Ectodermal cell (in vitro differentiated cells): ENCODE results near the gene TMEM45A.

Experiments used
- H3K27ac ChIP-seq: 2 replicates; pipeline ENCODE4 v1.7.0; 2013; ENCODE audit warnings: mild to moderate bottlenecking, low read depth, low read length; ENCODE audit not compliant: insufficient read depth, poor library complexity, severe bottlenecking
- H3K27me3 ChIP-seq: 2 replicates; pipeline ENCODE4 v1.7.0; 2013; ENCODE audit warnings: mild to moderate bottlenecking, low read length; ENCODE audit not compliant: insufficient read depth, control insufficient read depth, poor library complexity, severe bottlenecking
- H3K36me3 ChIP-seq: one replicate; pipeline ENCODE4 v1.7.0; 2013; ENCODE audit warnings: low read length; ENCODE audit not compliant: control insufficient read depth, insufficient read depth
- H3K4me1 ChIP-seq: one replicate; pipeline ENCODE4 v1.7.0; 2013; ENCODE audit warnings: low read length; ENCODE audit not compliant: control insufficient read depth, insufficient read depth
- H3K4me3 ChIP-seq: 2 replicates; pipeline ENCODE4 v1.7.0; 2013; ENCODE audit warnings: low read depth, low read length, control low read depth; ENCODE audit not compliant: insufficient read depth
- H3K9me3 ChIP-seq: 2 replicates; pipeline ENCODE4 v1.7.0; 2013; ENCODE audit warnings: mild to moderate bottlenecking, low read length, moderate library complexity; ENCODE audit not compliant: control insufficient read depth
- WGBS, 2 experiments: methylation state at CpG; one replicate each; pipeline ENCODE4 v1.1.7; 2013; ENCODE audit warnings: missing lambda C conversion rate in 2 of 2; 5-methylcytosine and 5-hydroxymethylcytosine counted together

The TMEM45A gene

GRCh38 chr3:100562224-100562857 is 69.9 kb downstream of the TMEM45A start:
- Histone ChIP-seq H3K36me3 (no peaks in the 10 kb centered on the region), H3K9me3 (no peaks in the 10 kb centered on the region), H3K27me3 (no peaks in the 10 kb centered on the region), H3K4me1 (peaks cover 15% of the 10 kb centered on the region), H3K4me3 (no peak overlapping the region), H3K27ac (no peak overlapping the region)
- WGBS, 2 experiments, result 82 to 89% methylated on average over 4 of the region's 4 CpGs

- H3K27me3 ChIP-seq, result no peaks in the 10 kb centered on the region
- 100% methylated on average over 1 of the region's 1 CpG; no CpG with 5 or more reads in 1 of the 2 experiments for WGBS, 2 experiments
- no peaks in the 10 kb centered on the region for H3K36me3 ChIP-seq
- no peak overlapping the region for H3K4me3 ChIP-seq
- H3K4me1 ChIP-seq, result peaks cover 15% of the 10 kb centered on the region
- no peak overlapping the region for H3K27ac ChIP-seq
- no peaks in the 10 kb centered on the region for H3K9me3 ChIP-seq
These were observed 70.8 kb downstream of the TMEM45A start for GRCh38 chr3:100563228-100563627.

- Histone ChIP-seq H3K4me1 (peaks cover 15% of the 10 kb centered on the region), H3K9me3 (no peaks in the 10 kb centered on the region), H3K4me3 (no peak overlapping the region), H3K27ac (no peak overlapping the region), H3K27me3 (no peaks in the 10 kb centered on the region), H3K36me3 (no peaks in the 10 kb centered on the region)
- WGBS, 2 experiments, result 90 to 96% methylated on average over 2 of the region's 2 CpGs
These were observed 71.3 kb downstream of the TMEM45A start for GRCh38 chr3:100563652-100564211.

DNA sequence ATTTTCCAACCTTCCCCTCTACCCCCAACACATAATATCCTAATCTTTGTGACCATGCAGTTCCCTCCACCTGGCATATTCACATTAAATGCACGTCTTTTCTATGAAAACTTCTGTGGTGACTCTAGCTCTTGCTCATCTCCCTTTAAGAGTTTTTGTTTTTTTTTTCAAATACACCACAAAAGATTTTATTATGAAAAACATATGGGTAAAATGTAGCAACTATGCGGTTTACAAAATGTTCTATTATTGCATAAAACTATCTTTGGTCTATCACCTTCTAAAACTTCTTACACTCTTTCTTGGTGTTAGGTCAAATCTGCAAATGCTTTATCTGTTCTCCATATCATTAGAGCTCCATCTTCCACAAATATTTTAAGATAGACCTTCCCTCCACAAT is 78.4 kb downstream of the TMEM45A start:
- Histone ChIP-seq H3K4me3 (no peak overlapping the region), H3K4me1 (no peaks in the 10 kb centered on the region), H3K36me3 (no peaks in the 10 kb centered on the region), H3K9me3 (no peaks in the 10 kb centered on the region), H3K27me3 (no peaks in the 10 kb centered on the region), H3K27ac (no peak overlapping the region)
- WGBS, 2 experiments, result 88 to 91% methylated on average over 2 of the region's 2 CpGs

- WGBS, 2 experiments, result 92 to 98% methylated on average over 3 of the region's 3 CpGs
- Histone ChIP-seq H3K9me3 (no peaks in the 10 kb centered on the region), H3K27ac (no peak overlapping the region), H3K27me3 (no peaks in the 10 kb centered on the region), H3K4me1 (no peaks in the 10 kb centered on the region), H3K36me3 (no peaks in the 10 kb centered on the region), H3K4me3 (no peak overlapping the region)
These were observed 82.1 kb downstream of the TMEM45A start for GRCh38 chr3:100574536-100574935.

DNA sequence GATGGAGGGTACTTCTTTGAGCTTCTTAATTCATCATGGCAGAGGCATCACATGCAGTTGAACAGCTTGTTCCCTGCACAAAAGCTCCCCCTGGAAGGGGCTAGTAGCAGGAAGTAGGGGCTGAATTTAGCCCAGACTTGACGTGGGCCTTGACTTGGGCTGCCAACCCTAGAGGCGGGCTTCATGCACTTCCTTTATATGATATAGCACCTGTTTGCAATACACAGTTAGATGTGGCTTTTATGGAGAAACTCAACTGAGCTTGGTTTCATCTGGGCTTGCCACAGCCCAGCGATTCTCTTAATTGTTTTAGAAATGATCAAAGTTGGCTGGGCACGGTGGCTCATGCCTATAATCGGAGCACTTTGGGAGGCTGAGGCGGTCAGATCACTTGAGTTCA is 83.3 kb downstream of the TMEM45A start:
- no peak overlapping the region for H3K27ac ChIP-seq
- no peaks in the 10 kb centered on the region for H3K9me3 ChIP-seq
- no peaks in the 10 kb centered on the region for H3K36me3 ChIP-seq
- H3K4me1 ChIP-seq, result no peaks in the 10 kb centered on the region
- 93% methylated on average over 6 of the region's 6 CpGs for WGBS, 2 experiments
- no peak overlapping the region for H3K4me3 ChIP-seq
- no peaks in the 10 kb centered on the region for H3K27me3 ChIP-seq

DNA sequence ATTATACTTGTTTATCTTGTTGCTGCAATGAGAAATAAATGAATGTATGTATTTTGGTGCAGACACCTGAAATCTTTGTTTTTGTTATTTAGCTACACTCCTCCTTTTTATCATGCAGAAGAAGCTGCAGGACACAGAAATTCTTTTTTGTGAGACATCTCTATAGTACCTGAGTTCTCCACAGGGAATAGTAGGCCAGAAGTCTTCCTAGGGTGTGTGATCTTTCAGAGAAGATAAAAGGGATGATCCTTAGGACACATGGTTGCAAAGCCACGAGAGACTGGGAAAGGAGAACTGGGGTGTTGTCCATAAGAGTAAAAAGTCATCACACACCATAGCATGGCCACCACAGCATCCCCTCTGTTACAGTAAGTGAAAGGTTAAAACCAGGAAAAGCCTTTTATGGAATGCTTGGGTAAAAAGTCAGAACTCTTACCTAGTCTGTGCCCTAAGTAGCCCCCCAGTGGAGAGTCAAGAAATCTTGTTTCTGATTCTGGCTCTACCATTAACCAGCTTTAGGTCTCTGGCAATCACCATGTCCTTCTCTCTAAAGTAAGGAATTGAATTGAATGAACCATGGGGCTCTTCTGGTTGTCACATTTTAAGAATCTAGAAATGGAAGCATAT is 85.1 kb downstream of the TMEM45A start:
- Histone ChIP-seq H3K27ac (no peak overlapping the region), H3K4me1 (no peaks in the 10 kb centered on the region), H3K4me3 (no peak overlapping the region), H3K27me3 (no peaks in the 10 kb centered on the region), H3K9me3 (no peaks in the 10 kb centered on the region), H3K36me3 (no peaks in the 10 kb centered on the region)
- 44% methylated on average over 1 of the region's 1 CpG; no CpG with 5 or more reads in 1 of the 2 experiments for WGBS, 2 experiments

- no peak overlapping the region for H3K27ac ChIP-seq
- no peaks in the 10 kb centered on the region for H3K27me3 ChIP-seq
- H3K4me1 ChIP-seq, result no peaks in the 10 kb centered on the region
- no peaks in the 10 kb centered on the region for H3K9me3 ChIP-seq
- H3K36me3 ChIP-seq, result no peaks in the 10 kb centered on the region
- no peak overlapping the region for H3K4me3 ChIP-seq
These were observed 86.2 kb downstream of the TMEM45A start for GRCh38 chr3:100578646-100579045.

DNA sequence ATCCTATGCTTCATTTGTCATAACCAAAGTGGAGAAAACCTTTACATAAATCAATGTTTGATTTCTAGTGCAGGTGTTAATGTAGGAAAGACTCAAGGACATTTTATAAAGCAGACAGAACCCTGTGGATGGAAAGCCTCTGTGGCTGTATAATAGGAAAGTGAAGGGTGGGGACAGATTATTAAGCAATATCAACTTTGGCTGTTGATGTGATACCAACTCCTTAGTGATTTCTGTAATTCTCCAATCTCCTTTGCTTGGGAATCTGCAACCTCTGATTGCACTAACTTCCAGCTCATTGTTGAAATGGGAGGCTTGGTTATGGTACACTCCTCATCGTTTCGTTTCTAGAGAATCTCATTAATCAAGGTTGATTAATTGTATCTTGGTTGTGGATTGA is 87.7 kb downstream of the TMEM45A start:
- Histone ChIP-seq H3K36me3 (no peaks in the 10 kb centered on the region), H3K27ac (no peak overlapping the region), H3K4me1 (no peaks in the 10 kb centered on the region), H3K27me3 (no peaks in the 10 kb centered on the region), H3K9me3 (no peaks in the 10 kb centered on the region), H3K4me3 (no peak overlapping the region)
- 93 to 95% methylated on average over 2 of the region's 2 CpGs for WGBS, 2 experiments

GRCh38 chr3:100581650-100582049 is 89.2 kb downstream of the TMEM45A start:
- H3K27ac ChIP-seq, result no peak overlapping the region
- no peaks in the 10 kb centered on the region for H3K9me3 ChIP-seq
- no peaks in the 10 kb centered on the region for H3K4me1 ChIP-seq
- 85 to 88% methylated on average over 1 of the region's 1 CpG for WGBS, 2 experiments
- H3K4me3 ChIP-seq, result no peak overlapping the region
- no peaks in the 10 kb centered on the region for H3K27me3 ChIP-seq
- H3K36me3 ChIP-seq, result no peaks in the 10 kb centered on the region
